ENCODE data around the gene CDH12. TPM values are rescaled to one million over a fixed set of nuclear protein-coding genes. Genes with fewer than 3 reads are reported as not detected.

The CDH12 gene
- total RNA-seq, 2 donors from 2014 or later: not detected

- no peaks in the 10 kb centered on the region for H3K9me3 ChIP-seq
- no peak for TF ChIP-seq CTCF (IDR thresholded peaks at IDR 0.05)
- H3K4me3 ChIP-seq: no peak overlapping the region
- no peak overlapping the region for H3K27ac ChIP-seq
- H3K27me3 ChIP-seq: no peaks in the 10 kb centered on the region
- H3K4me1 ChIP-seq: no peaks in the 10 kb centered on the region
- no peak for DNase-seq (ENCODE audit: low spot score)
- no peaks in the 10 kb centered on the region for H3K36me3 ChIP-seq
These were observed 1141.0 kb downstream of the CDH12 start for GRCh38 chr5:21711866-21712758.

GRCh38 chr5:21709770-21710169, 1143.4 kb downstream of the CDH12 start:
- no peak for DNase-seq (ENCODE audit: low spot score)
- no peaks in the 10 kb centered on the region for H3K36me3 ChIP-seq
- H3K4me3 ChIP-seq: no peak overlapping the region
- no peak overlapping the region for H3K27ac ChIP-seq
- TF ChIP-seq CTCF (IDR thresholded peaks at IDR 0.05): no peak
- no peaks in the 10 kb centered on the region for H3K9me3 ChIP-seq
- H3K27me3 ChIP-seq: no peaks in the 10 kb centered on the region
- no peaks in the 10 kb centered on the region for H3K4me1 ChIP-seq

DNA sequence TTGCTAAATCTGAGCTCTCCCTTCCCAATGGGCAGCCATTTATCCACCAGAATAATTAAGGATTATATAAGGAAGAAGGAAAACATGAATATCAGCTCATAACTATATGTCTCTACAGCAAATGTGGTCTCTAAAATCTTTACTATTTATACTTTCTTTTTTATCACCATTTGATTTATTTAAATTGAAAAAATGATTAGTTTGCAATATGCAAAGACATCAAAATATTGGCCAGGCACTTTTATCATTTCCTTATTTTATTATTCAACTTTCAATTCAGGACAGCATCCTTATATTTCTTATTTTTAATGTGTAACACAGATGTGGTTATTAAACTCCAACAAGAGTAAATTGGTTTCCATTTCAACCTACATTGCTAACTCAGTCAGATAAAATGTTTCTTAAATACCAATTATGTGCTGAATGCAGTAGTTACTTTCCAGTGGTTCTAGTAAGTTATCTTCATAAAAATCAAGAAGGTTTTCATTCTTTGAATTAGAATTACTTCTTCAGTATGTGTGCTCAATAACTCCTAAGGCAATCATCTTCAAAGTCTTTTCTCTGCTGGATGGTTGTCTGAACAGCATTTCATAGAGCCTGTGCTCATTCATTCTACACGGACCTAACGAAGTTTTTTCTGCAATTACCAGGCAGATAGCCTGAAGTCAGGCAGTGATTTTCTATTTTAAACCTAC, 1148.0 kb downstream of the CDH12 start:
- no peaks in the 10 kb centered on the region for H3K4me1 ChIP-seq
- H3K4me3 ChIP-seq: no peak overlapping the region
- H3K9me3 ChIP-seq: no peaks in the 10 kb centered on the region
- no peaks in the 10 kb centered on the region for H3K36me3 ChIP-seq
- H3K27me3 ChIP-seq: no peaks in the 10 kb centered on the region
- no peak for TF ChIP-seq CTCF (IDR thresholded peaks at IDR 0.05)
- no peak for DNase-seq (ENCODE audit: low spot score)
- H3K27ac ChIP-seq: no peak overlapping the region

GRCh38 chr5:21701317-21701716, 1151.8 kb downstream of the CDH12 start:
- Histone ChIP-seq H3K27me3 (no peaks in the 10 kb centered on the region), H3K9me3 (peaks cover 0 to 7% of the 10 kb centered on the region in 2 donors), H3K4me1 (no peaks in the 10 kb centered on the region), H3K4me3 (no peak overlapping the region), H3K27ac (no peak overlapping the region), H3K36me3 (no peaks in the 10 kb centered on the region)
- no peak for DNase-seq (ENCODE audit: low spot score)
- TF ChIP-seq CTCF (IDR thresholded peaks at IDR 0.05): no peak
